ENCODE data around the gene CCDC7. TPM values are rescaled to one million over a fixed set of nuclear protein-coding genes. Genes with fewer than 3 reads are reported as not detected.
"Not testable (repeated sequence)": the region's sequence is repeated elsewhere in the genome, so short reads cannot be mapped to it uniquely, and the experiment has no call there.

The CCDC7 gene
- total and polyA plus RNA-seq, 9 donors, result 2.0 to 34.6 (median 2.9) TPM

DNA sequence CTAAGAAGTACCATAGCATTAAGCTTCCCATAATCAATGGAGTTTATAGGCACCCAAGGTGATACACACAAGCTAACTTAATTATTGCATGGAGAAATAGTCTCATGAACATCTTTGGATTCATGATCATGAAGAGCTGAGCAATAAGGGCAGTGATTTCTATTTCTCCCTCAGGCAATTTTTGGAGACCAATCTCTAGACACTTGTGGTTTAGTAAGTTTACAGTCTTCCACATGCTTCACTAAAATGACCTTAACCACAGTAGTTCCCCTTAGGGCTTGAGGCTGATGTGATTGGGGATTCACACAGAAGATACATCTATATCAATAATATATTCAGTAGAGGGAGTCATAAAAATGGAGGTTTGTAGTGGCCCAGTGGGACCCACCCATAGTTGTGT is 241.2 kb downstream of the CCDC7 start:
- no peaks in the 10 kb centered on the region for H3K27me3 ChIP-seq (ENCODE audit: control insufficient read depth, insufficient read depth, low read length)
- DNase-seq, result no peak
- H3K4me3 ChIP-seq (ENCODE audit: low read length), result no peak overlapping the region
- H3K27ac ChIP-seq (ENCODE audit: low read length), result no peak overlapping the region
- peaks cover 3% of the 10 kb centered on the region for H3K9me3 ChIP-seq (replicated peaks; ENCODE audit: control insufficient read depth, low read depth, low read length)
- H3K36me3 ChIP-seq (ENCODE audit: control insufficient read depth, insufficient read depth, low read length), result no peaks in the 10 kb centered on the region
- H3K4me1 ChIP-seq (ENCODE audit: control insufficient read depth, insufficient read depth, low read length), result no peaks in the 10 kb centered on the region

DNA sequence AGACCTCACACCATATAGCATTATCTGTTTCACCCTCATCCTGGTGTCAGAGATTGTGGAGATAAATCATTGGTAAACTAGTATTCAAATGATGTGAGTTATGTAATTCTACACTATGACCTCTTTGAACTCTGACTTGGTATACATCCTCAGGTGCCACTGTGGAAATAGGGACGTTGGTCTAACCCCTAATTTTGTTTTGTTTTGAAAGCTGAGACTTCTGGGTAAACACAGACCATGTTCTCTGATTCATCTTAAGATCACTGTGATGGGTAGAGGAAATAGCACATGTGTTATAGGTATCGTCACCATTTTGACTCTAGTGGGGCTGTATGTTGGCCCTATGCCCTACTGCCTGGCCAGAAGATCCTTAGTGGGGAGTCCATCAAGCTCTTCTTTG is 241.6 kb downstream of the CCDC7 start:
- Histone ChIP-seq H3K4me1 (ENCODE audit: control insufficient read depth, insufficient read depth, low read length) (no peaks in the 10 kb centered on the region), H3K27ac (ENCODE audit: low read length) (no peak overlapping the region), H3K9me3 (replicated peaks; ENCODE audit: control insufficient read depth, low read depth, low read length) (peaks cover 3% of the 10 kb centered on the region), H3K27me3 (ENCODE audit: control insufficient read depth, insufficient read depth, low read length) (no peaks in the 10 kb centered on the region), H3K4me3 (ENCODE audit: low read length) (no peak overlapping the region), H3K36me3 (ENCODE audit: control insufficient read depth, insufficient read depth, low read length) (no peaks in the 10 kb centered on the region)
- WGBS (ENCODE audit: insufficient coverage), result 80% methylated on average over 2 of the region's 2 CpGs
- DNase-seq, result no peak

DNA sequence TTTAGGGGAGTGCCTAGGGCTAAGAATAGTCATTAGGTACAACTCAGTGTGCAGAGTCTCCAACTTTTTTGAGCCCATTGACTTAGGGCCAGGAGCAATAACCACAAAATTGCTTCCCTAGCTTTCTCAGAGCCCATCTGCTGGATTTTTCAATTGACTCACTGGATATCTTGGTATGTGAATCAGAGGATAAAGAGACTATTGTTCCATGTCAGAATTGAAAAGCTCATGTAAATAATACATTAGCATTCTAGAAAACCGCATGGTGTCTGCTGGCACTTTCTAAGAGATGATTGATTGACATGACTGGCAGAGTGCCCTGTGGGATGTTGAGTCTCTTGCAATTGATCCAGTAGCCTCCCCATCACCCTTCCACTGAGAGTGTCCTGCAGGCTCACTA is 246.2 kb downstream of the CCDC7 start:
- H3K4me1 ChIP-seq (ENCODE audit: control insufficient read depth, insufficient read depth, low read length), result no peaks in the 10 kb centered on the region
- no peak overlapping the region for H3K4me3 ChIP-seq (ENCODE audit: low read length)
- peaks cover 5% of the 10 kb centered on the region for H3K9me3 ChIP-seq (replicated peaks; ENCODE audit: control insufficient read depth, low read depth, low read length)
- WGBS (ENCODE audit: insufficient coverage), result no CpG with 5 or more reads among the region's 1 CpG
- no peak overlapping the region for H3K27ac ChIP-seq (ENCODE audit: low read length)
- no peaks in the 10 kb centered on the region for H3K27me3 ChIP-seq (ENCODE audit: control insufficient read depth, insufficient read depth, low read length)
- no peaks in the 10 kb centered on the region for H3K36me3 ChIP-seq (ENCODE audit: control insufficient read depth, insufficient read depth, low read length)
- DNase-seq, result peak; percentile 7

DNA sequence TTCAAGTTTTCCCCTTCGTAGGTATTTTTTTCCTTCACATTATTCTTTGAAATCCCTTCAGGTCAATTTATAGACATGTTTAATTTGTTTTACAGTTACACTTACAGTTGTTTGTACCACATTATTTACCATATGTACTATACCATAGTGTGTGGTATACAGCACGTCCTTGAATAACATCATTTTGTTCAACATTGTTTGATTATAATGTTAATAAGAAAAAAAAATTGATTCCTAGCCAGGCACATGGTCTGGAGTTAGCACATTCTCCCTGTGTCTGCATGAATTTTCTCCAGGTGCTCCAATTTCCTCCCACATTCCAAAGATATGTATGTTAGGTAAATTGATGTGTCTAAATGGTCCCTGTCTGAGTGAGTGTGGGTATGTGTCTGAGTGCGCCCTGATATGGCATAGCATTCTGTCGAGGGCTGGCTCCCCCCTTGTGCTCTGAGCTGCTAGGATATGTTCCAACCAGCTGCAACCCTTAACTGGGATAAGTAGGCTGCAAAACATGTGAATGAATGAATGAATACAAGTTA is 247.6 kb downstream of the CCDC7 start:
- WGBS (ENCODE audit: insufficient coverage), result no CpG with 5 or more reads among the region's 4 CpGs
- Histone ChIP-seq H3K27ac (ENCODE audit: low read length) (no peak overlapping the region), H3K27me3 (ENCODE audit: control insufficient read depth, insufficient read depth, low read length) (no peaks in the 10 kb centered on the region), H3K4me1 (ENCODE audit: control insufficient read depth, insufficient read depth, low read length) (no peaks in the 10 kb centered on the region), H3K4me3 (ENCODE audit: low read length) (no peak overlapping the region), H3K9me3 (replicated peaks; ENCODE audit: control insufficient read depth, low read depth, low read length) (peaks cover 6% of the 10 kb centered on the region), H3K36me3 (ENCODE audit: control insufficient read depth, insufficient read depth, low read length) (no peaks in the 10 kb centered on the region)
- DNase-seq, result no peak

DNA sequence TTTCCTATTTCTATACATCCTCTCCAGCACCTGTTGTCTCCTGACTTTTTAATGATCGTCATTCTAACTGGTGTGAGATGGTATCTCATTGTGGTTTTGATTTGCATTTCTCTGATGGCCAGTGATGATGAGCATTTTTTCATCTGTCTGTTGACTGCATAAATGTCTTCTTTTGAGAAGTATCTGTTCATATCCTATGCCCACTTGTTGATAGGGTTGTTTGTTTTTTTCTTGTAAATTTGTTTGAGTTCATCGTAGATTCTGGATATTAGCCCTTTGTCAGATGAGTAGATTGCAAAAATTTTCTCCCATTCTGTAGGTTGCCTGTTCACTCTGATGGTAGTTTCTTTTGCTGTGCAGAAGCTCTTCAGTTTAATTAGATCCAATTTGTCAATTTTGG is 253.7 kb downstream of the CCDC7 start:
- not testable (repeated sequence) for H3K27me3 ChIP-seq (ENCODE audit: control insufficient read depth, insufficient read depth, low read length); DNase-seq; H3K27ac ChIP-seq (ENCODE audit: low read length); H3K9me3 ChIP-seq (replicated peaks; ENCODE audit: control insufficient read depth, low read depth, low read length); H3K4me1 ChIP-seq (ENCODE audit: control insufficient read depth, insufficient read depth, low read length); H3K4me3 ChIP-seq (ENCODE audit: low read length); H3K36me3 ChIP-seq (ENCODE audit: control insufficient read depth, insufficient read depth, low read length)
- WGBS (ENCODE audit: insufficient coverage), result no CpG with 5 or more reads among the region's 2 CpGs

DNA sequence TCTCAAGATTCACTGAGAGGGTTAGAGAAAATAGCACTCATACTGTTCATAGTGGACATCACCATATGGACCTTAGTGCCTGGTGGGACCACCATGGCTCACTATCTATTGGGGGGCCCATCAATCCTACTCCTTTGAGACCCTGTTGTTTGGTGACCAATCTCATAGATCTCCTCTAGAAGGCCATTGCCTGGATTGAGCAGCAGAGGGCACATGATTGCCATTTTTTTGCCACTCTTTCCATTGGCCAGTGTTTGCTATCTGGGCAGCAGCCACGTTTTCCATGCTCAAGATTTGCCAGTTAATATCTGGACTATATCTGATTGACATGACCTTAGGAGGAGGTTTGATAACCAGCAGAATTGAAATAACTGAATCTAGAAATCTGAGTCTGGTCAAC is 267.6 kb downstream of the CCDC7 start:
- DNase-seq, result no peak
- Histone ChIP-seq H3K9me3 (replicated peaks; ENCODE audit: control insufficient read depth, low read depth, low read length) (peaks cover 2% of the 10 kb centered on the region), H3K36me3 (ENCODE audit: control insufficient read depth, insufficient read depth, low read length) (no peaks in the 10 kb centered on the region), H3K4me1 (ENCODE audit: control insufficient read depth, insufficient read depth, low read length) (no peaks in the 10 kb centered on the region), H3K4me3 (ENCODE audit: low read length) (no peak overlapping the region), H3K27me3 (ENCODE audit: control insufficient read depth, insufficient read depth, low read length) (no peaks in the 10 kb centered on the region), H3K27ac (ENCODE audit: low read length) (no peak overlapping the region)
- WGBS (ENCODE audit: insufficient coverage), result no CpG with 5 or more reads among the region's 1 CpG

DNA sequence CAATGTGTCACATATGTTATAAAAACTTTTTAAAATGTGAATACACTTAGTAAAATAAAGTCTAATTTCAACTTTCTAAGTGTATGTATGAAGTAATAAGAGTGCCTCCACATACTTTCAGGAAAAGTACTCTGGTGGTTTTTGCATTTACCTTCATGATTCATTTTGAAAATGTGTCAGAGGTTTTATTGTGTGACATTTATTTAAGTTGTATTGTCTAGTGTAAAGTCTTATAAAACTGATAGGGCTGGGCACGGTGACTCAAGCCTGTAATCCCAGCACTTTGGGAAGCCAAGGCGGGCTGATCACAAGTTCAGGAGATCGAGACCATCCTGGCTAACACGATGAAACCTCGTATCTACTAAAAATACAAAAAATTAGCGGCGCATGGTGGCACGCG is 285.6 kb downstream of the CCDC7 start:
- no peaks in the 10 kb centered on the region for H3K27me3 ChIP-seq (ENCODE audit: control insufficient read depth, insufficient read depth, low read length)
- 100% methylated on average over 3 of the region's 9 CpGs for WGBS (ENCODE audit: insufficient coverage)
- no peaks in the 10 kb centered on the region for H3K9me3 ChIP-seq (replicated peaks; ENCODE audit: control insufficient read depth, low read depth, low read length)
- H3K4me3 ChIP-seq (ENCODE audit: low read length), result no peak overlapping the region
- no peak overlapping the region for H3K27ac ChIP-seq (ENCODE audit: low read length)
- no peaks in the 10 kb centered on the region for H3K4me1 ChIP-seq (ENCODE audit: control insufficient read depth, insufficient read depth, low read length)
- H3K36me3 ChIP-seq (ENCODE audit: control insufficient read depth, insufficient read depth, low read length), result no peaks in the 10 kb centered on the region
- no peak for DNase-seq

DNA sequence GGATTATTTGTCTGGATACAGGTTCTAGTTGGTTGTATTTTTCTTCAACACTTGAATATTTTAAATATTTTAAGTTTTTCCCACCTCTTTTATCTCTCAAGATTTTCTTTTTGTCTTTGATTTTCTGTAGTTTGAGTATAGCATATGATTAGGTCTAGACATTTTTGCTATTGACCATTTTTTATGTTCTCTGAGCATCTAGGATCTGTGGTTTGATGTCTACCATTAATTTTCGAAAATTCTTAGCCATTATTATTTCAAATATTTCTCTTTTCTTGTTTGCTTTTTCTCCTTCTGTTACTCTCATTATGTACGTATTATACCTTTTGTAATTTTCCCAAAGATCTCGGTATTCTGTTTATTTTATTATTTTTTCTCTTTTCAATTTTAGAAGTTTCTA is 293.0 kb downstream of the CCDC7 start:
- DNase-seq, result no peak
- H3K4me3 ChIP-seq (ENCODE audit: low read length), result no peak overlapping the region
- no peaks in the 10 kb centered on the region for H3K4me1 ChIP-seq (ENCODE audit: control insufficient read depth, insufficient read depth, low read length)
- WGBS (ENCODE audit: insufficient coverage), result no CpG with 5 or more reads among the region's 3 CpGs
- no peaks in the 10 kb centered on the region for H3K27me3 ChIP-seq (ENCODE audit: control insufficient read depth, insufficient read depth, low read length)
- no peak overlapping the region for H3K27ac ChIP-seq (ENCODE audit: low read length)
- no peaks in the 10 kb centered on the region for H3K9me3 ChIP-seq (replicated peaks; ENCODE audit: control insufficient read depth, low read depth, low read length)
- no peaks in the 10 kb centered on the region for H3K36me3 ChIP-seq (ENCODE audit: control insufficient read depth, insufficient read depth, low read length)

DNA sequence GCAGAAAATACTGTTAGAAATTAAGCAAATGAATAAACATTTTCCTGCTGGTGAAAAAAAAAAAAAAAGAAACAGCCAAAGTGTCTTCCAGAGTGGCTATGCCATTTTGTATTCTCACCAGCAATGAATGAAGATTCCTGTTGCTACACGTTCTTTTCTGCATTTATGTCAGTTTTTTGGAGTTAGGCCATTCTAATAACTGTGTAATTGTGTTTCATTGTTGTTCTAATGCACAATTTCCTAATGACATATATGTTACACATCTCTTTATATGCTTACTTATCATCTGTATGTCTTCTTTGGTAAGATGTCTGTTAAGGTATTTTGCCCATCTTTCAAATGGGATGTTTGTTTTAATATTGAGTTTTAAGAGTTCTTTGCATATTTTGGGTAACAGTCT is 298.4 kb downstream of the CCDC7 start:
- H3K27me3 ChIP-seq (ENCODE audit: control insufficient read depth, insufficient read depth, low read length), result no peaks in the 10 kb centered on the region
- no peak for DNase-seq
- H3K9me3 ChIP-seq (replicated peaks; ENCODE audit: control insufficient read depth, low read depth, low read length), result no peaks in the 10 kb centered on the region
- no peak overlapping the region for H3K27ac ChIP-seq (ENCODE audit: low read length)
- H3K4me1 ChIP-seq (ENCODE audit: control insufficient read depth, insufficient read depth, low read length), result no peaks in the 10 kb centered on the region
- no CpG with 5 or more reads among the region's 1 CpG for WGBS (ENCODE audit: insufficient coverage)
- H3K36me3 ChIP-seq (ENCODE audit: control insufficient read depth, insufficient read depth, low read length), result no peaks in the 10 kb centered on the region
- no peak overlapping the region for H3K4me3 ChIP-seq (ENCODE audit: low read length)

DNA sequence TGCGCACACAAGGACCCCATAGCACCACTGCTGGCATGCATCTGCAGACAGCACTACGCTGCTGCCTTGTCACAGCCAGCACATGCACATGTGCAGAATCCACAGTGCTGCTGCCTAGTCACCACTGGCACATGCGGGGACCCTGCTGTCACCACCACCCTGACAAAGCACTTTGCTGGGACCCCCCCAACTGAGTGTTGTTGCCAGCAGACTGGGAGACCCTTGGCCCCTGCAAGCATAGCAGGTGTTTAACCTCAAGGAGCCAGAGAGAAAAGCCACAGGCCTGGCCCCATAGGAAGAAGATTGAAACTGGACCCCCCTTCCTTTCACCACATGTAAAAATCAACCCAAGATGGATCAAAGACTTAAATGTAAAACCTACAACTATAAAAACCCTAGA is 300.9 kb downstream of the CCDC7 start:
- H3K27me3 ChIP-seq (ENCODE audit: control insufficient read depth, insufficient read depth, low read length), result no peaks in the 10 kb centered on the region
- DNase-seq, result no peak
- no peaks in the 10 kb centered on the region for H3K4me1 ChIP-seq (ENCODE audit: control insufficient read depth, insufficient read depth, low read length)
- no peaks in the 10 kb centered on the region for H3K9me3 ChIP-seq (replicated peaks; ENCODE audit: control insufficient read depth, low read depth, low read length)
- no peak overlapping the region for H3K4me3 ChIP-seq (ENCODE audit: low read length)
- H3K27ac ChIP-seq (ENCODE audit: low read length), result no peak overlapping the region
- no peaks in the 10 kb centered on the region for H3K36me3 ChIP-seq (ENCODE audit: control insufficient read depth, insufficient read depth, low read length)
- WGBS (ENCODE audit: insufficient coverage), result 92% methylated on average over 3 of the region's 3 CpGs

DNA sequence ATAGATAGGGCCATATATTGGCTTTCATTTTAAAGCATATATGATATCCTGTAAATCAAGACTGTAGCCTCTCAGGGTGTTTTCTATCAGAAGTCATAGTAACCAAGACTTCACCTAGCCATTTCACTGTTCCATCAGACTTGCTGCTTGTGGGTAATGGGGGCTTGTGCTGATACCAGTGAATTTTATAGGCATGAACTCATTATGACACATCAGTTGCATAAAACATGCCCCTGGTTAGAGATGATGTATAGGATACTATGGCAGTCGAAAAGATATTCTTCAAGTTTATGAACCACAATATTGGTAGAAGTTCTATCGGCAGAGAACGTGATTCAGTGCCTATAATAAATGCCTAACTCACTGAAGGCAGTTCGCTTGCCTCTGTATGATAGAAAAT is 305.6 kb downstream of the CCDC7 start:
- no peaks in the 10 kb centered on the region for H3K4me1 ChIP-seq (ENCODE audit: control insufficient read depth, insufficient read depth, low read length)
- H3K36me3 ChIP-seq (ENCODE audit: control insufficient read depth, insufficient read depth, low read length), result no peaks in the 10 kb centered on the region
- no peak overlapping the region for H3K27ac ChIP-seq (ENCODE audit: low read length)
- no peak overlapping the region for H3K4me3 ChIP-seq (ENCODE audit: low read length)
- no peaks in the 10 kb centered on the region for H3K27me3 ChIP-seq (ENCODE audit: control insufficient read depth, insufficient read depth, low read length)
- no peak for DNase-seq
- WGBS (ENCODE audit: insufficient coverage), result no CpG with 5 or more reads among the region's 4 CpGs
- H3K9me3 ChIP-seq (replicated peaks; ENCODE audit: control insufficient read depth, low read depth, low read length), result peaks cover 9% of the 10 kb centered on the region

Data from muscle of leg (tissue), 11 donors.